Lower leg skin (tissue), 4 donors: Measurements from ENCODE around the gene PTPRCAP. TPM values are rescaled to one million over a fixed set of nuclear protein-coding genes. Genes with fewer than 3 reads are reported as not detected.

ENCODE experiments used
- DNase-seq, 2 donors: peaks; one replicate each; pipeline ENCODE4 v3.0.0-alpha.2; 2019; ENCODE audit warnings: low spot score in 2 of 2
- H3K4me3 ChIP-seq: fragments of 200-600 bp; sonication (generic); 2 replicates; pipeline ENCODE4 v1.5.1; 2017; ENCODE audit warnings: mild to moderate bottlenecking, low read depth; ENCODE audit not compliant: poor library complexity, severe bottlenecking
- CTCF ChIP-seq, 3 donors: fragments of 450-650 bp; IDR thresholded peaks; one replicate each; pipeline ENCODE4 v1.5.1; 2016; ENCODE audit warnings: antibody characterized with exemption in 3 of 3, mild to moderate bottlenecking in 3 of 3, moderate library complexity in 2 of 3
- POLR2A ChIP-seq, 2 donors: fragments of 450-650 bp; IDR thresholded peaks; one replicate each; pipeline ENCODE4 v1.6.1; 2016 to 2017; ENCODE audit warnings: antibody characterized with exemption in 2 of 2, mild to moderate bottlenecking in 1 of 2, moderate library complexity in 1 of 2
- WGBS, 2 donors: methylation state at CpG; one replicate each; pipeline ENCODE4 v1.1.5; 2018; 5-methylcytosine and 5-hydroxymethylcytosine counted together
- intact Hi-C: fragments of 100-400 bp; cut with DNase I; formaldehyde crosslinking; loops from one replicate; pipeline ENCODE4 v1.15.0; 2023; ENCODE audit warnings: low total_unique reads
- total RNA-seq, 4 donors: library from RNA; depleted of rRNA; stranded (reverse); fragments of >200 nt; gene quantifications; one replicate each; pipeline ENCODE4 v1.1.0, GENCODE V29; 2016

The PTPRCAP gene
- total RNA-seq, 4 donors from 2014 or later = 1.6 to 2.9 (median 2.1) TPM

GRCh38 chr11:67418476-67419281 lies 18.8 kb downstream of the PTPRCAP start:
- TF ChIP-seq CTCF (IDR thresholded peaks at IDR 0.05) (no peak), POLR2A (IDR thresholded peaks at IDR 0.05) (no peak)
- intact Hi-C loops = no loop called here
- DNase-seq = no peak
- WGBS, 2 donors = 37 to 45% methylated on average over 7 to 14 of the region's 26 CpGs
- no peak overlapping the region for H3K4me3 ChIP-seq

- intact Hi-C loops = no loop called here
- 65 to 70% methylated on average over 5 to 12 of the region's 12 CpGs for WGBS, 2 donors
- TF ChIP-seq CTCF (IDR thresholded peaks at IDR 0.05) = no peak
- TF ChIP-seq POLR2A (IDR thresholded peaks at IDR 0.05) = no peak
- H3K4me3 ChIP-seq = no peak overlapping the region
- DNase-seq = no peak
Observed at GRCh38 chr11:67417425-67417824, 20.1 kb downstream of the PTPRCAP start.

- H3K4me3 ChIP-seq = no peak overlapping the region
- intact Hi-C loops = no loop called here
- no peak for TF ChIP-seq POLR2A (IDR thresholded peaks at IDR 0.05)
- TF ChIP-seq CTCF (IDR thresholded peaks at IDR 0.05) = no peak
- 26 to 41% methylated on average over 19 to 21 of the region's 21 CpGs for WGBS, 2 donors
- no peak for DNase-seq
Observed at GRCh38 chr11:67416416-67417335, 20.8 kb downstream of the PTPRCAP start.

GRCh38 chr11:67415501-67416304 lies 21.8 kb downstream of the PTPRCAP start, which contains the start of gene CARNS1:
Gene CARNS1 (plus strand): TSS chr11:67415678. CDS start chr11:67416200, 522 bp downstream.
- DNase-seq = no peak
- intact Hi-C loops = no loop called here
- WGBS, 2 donors = 3 to 4% methylated on average over 20 to 40 of the region's 67 CpGs
- TF ChIP-seq POLR2A (IDR thresholded peaks at IDR 0.05) (no peak), CTCF (IDR thresholded peaks at IDR 0.05) (no peak)
- H3K4me3 ChIP-seq = no peak within 1 kb of the TSS

GRCh38 chr11:67413266-67413849 lies 24.1 kb downstream of the PTPRCAP start:
- intact Hi-C loops = no loop called here
- 81 to 82% methylated on average over 2 of the region's 2 CpGs for WGBS, 2 donors
- no peak overlapping the region for H3K4me3 ChIP-seq
- no peak for DNase-seq
- no peak for TF ChIP-seq POLR2A (IDR thresholded peaks at IDR 0.05)
- TF ChIP-seq CTCF (IDR thresholded peaks at IDR 0.05) = no peak
